Activated T-cell treated with anti-CD3 and anti-CD28 coated beads for 48 hours (primary cell): ENCODE data around the gene ATCAY.

Experiments
- DNase-seq: peaks from one replicate; pipeline ENCODE4 v3.0.0-alpha.2; 2020; ENCODE audit warnings: low read depth

The ATCAY gene, protein sequence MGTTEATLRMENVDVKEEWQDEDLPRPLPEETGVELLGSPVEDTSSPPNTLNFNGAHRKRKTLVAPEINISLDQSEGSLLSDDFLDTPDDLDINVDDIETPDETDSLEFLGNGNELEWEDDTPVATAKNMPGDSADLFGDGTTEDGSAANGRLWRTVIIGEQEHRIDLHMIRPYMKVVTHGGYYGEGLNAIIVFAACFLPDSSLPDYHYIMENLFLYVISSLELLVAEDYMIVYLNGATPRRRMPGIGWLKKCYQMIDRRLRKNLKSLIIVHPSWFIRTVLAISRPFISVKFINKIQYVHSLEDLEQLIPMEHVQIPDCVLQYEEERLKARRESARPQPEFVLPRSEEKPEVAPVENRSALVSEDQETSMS

DNA sequence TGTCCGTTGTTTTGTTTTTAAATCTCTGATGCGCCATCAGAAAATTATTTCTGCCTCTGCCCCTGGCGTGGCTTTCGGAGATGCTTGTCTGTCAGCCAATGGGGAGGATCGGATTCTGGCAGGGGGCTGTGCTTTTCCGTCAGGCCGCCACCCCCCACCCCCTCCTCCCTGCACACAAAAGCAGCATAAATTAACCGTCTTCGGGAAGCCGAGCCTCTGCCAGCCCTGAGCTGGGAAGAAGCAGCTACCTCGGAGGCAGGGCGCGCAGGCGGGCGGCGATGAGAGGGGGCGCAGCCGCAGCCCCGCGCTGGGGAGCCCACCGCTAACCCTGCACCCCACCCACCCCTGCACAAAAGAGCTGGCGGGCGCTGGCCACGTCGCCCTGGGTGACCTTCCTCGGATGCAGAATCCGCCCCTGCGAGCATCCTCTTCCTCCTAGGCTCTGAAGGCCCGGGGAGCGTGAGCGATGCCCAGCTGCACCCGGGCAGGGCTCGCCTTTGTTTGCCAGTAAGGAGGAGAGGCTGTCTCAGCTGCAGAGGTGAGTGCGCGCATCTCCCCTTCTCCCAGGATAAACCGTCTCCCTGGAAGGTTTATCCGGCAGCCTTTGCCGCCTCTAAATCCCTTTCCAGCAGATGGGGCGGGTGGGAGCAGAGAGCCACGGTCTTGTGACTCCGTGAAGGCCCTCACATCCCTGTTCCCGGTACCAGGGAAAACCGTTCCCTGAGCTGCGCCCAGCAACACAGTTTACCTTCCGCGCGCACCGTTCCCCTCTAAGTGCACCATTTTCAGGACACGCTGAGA lies at the start of gene ATCAY:
Gene ATCAY, plus strand, starts transcription at position 215 of the 801 bp plus-strand sequence. CDS start 5,083 bp downstream, outside the sequence.
- DNase-seq, result no peak

DNA sequence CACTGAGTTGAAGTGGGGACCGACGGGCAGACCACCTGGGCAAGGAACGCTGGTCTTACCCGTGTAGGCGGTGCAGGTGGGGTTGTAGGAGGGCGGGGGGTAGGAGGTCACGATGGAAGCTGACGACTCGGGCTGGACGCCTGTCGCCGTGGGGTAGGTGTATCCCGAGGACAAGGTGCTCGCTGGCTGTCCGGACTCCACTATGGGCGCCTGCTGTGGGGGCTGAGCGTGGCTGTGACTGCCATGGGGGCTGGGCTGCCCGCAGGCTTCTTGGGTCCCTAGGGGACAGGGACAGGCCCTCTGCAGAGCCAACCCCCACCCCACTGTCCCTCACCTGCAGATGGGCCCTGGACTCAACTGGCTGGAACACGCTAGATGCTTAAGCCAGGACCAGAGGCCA lies 48.9 kb upstream of the ATCAY start:
- DNase-seq, result no peak

DNA sequence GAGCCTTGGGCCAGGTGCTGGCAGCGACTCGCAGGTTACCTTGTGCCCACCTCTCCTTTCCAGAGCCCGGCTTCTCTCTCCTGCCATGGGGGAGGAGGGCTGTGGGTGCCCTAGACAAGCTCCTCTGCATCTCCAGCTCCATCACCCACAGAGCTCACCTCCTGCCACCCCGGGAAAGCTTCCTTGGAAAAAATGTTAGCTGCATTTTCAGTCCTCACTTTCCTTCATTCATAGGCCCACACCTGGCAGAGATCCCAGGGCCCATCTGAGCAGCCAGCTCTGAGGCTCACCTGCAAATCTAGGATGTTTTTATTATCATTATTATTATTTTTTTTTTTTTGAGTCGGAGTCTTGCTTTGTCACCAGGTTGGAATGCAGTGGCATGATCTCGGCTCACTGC lies 48.5 kb upstream of the ATCAY start:
- DNase-seq, result no peak

DNA sequence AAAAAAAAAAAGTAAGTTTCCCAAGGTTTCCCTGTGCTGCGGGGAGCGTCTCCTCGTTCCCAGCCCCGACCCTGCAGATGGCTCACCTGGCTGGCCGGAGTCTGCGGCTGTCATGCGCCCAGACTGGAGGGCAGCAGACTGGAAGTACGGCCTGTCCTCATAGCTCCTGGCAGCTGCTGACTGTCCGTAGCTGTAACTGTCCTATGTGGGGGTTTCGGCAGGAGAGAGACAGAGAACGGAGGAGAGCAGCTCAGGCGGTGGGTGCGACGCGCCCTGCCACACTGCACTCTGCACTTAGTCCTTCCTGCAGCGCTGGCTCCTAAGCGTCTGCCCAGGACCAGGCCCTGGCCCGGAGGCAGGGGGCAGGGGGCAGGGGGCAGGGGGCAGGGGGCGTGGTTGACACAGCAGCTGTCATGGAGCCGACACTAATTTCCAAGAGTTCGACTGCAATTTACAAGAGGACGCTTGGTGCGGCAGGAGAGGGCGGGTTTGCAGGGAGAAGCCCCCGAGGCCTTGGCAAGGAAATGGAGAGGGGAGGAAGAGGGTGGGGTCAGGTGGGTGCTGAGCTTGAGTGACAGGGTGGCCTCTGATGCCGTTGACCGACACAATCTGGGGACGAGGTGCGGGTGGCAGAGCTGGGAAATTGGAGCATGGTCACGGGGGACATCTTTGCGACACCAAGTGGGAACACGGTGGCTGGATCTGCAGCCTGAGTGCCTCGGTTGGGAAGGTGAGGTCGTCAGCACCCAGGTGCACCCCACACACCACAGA lies 46.7 kb upstream of the ATCAY start:
- DNase-seq, result no peak

DNA sequence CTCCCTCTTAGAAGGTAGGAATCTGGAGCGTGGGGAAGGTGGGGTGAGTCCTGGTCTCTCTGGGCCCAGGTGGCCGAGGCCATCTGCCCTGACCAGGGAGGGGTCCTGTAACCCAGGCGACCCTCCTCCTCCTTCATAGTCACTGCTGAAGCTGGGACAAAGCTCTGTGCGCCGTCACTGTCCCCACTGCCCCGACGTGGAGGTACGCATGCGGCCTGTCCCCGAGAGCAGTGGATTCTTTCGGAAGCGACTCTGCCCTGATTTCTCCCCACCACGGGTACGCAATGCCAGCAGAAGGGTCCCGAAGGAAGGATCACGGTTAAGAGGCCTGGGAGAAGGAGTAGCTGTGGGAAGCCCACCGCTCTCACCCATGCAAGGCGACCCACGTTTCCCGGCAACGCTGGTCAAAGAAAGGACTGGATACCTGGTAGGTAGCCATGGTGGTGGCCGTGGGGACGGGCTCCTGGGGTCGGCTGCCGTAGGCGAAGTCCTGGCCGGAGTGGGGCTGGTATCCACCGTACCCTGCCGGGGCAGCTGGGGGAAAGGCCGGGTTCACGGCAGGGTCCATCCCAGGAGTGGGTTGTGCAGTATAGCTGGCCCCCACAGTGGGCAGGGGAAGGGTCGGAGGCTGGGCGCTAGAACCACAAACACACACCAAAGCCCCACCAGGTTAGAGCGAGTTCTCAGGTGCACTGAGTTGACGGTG lies 46.0 kb upstream of the ATCAY start:
- DNase-seq, result no peak

DNA sequence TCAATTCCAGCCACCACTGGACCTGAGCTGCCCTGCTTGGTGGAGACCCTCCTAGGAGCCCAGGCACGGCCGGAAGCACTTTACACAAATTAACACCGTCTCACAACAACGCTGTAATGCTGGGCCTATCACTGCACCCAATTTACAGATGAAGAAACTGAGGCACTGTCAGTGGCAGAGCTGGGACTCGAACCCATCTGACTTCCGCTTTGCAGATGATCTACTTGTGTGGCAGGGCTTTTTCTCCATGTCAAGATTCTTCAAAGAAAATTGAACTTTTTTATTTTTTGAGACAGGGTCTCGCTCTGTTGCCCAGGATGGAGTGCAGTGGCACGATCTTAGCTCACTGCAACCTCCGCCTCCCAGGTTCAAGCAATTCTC lies 45.4 kb upstream of the ATCAY start:
- no peak for DNase-seq

DNA sequence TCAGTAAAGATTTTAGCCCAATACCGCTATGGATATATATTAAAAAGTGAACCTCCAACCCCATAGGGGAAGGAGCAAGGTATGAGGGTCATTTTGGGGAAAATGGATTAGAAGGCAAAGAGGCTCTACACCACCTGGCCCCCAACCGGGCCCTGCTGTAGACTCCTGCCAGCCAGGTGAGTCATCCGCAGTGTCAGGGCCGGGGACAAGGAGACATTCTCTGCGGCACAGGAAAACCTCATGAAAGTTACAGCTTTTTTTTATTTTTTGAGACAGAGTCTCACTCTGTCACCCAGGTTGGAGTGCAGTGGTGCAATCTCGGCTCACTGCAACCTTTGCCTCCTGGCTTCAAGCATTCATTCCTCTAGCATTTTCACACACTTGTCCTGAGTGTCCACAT lies 43.6 kb upstream of the ATCAY start:
- no peak for DNase-seq

DNA sequence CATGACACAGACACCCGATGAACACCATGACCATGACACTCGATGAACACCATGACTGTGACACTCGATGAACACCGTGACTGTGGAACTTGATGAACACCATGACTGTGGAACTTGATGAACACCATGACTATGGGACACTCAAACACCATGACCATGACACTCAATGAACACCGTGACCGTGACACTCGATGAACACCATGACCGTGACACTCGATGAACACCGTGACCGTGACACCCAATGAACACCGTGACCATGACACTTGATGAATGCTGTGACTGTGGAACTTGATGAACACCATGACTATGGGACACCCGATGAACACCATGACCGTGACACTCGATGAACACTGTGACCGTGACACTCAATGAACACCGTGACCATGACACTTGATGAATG lies 43.2 kb upstream of the ATCAY start:
- DNase-seq, result no peak

DNA sequence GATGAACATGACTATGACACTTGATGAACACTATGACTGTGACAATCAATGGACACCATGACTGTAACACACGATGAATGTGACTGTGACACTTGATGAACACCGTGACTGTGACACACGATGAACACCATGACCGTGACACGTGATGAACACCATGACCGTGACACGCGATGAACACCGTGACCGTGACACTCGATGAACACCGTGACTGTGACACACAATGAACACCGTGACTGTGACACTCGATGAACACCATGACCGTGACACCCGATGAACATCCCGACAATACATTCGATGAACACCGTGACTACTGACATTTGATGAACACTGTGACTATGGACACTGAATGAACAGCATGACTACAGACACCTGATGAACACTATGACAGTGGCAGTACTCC lies 42.6 kb upstream of the ATCAY start:
- no peak for DNase-seq

DNA sequence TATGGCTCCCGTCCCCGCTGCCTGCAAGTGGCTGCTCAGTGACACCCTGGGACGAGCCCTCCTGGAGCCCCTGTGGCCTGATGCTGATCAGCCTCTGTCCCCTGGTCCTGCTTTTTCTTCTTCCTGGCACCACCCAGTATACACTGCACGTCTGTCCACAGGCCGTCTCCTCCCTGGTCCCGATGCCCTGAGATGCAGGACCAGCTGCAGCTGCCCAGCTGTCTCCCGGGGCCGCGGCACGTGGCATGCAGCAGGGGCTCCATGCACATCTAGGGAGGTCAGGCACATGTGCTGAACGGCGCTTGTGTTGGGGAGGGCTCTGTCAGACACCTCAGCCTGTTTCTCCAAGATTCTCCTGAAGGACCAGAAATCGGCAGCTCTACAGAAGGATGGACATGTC lies 41.8 kb upstream of the ATCAY start:
- DNase-seq, result no peak

DNA sequence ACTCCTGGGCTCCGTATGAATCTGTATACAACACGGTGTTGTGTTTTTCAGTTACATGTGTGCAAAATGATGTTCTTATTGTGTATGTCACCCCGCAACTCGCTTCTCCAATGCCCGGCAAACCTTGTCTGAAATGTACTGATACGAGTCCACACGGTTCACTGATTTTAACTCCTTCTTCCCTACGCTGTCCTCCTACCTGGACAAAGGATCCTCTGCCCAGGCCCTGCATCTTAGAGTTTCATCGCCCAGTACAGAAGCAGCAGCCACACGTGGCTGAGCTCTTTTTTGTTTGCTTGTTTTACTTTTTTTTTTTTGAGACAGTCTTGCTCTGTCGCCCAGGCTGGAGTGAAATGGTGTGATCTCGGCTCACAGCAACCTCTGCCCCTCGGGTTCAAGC lies 40.5 kb upstream of the ATCAY start:
- no peak for DNase-seq

DNA sequence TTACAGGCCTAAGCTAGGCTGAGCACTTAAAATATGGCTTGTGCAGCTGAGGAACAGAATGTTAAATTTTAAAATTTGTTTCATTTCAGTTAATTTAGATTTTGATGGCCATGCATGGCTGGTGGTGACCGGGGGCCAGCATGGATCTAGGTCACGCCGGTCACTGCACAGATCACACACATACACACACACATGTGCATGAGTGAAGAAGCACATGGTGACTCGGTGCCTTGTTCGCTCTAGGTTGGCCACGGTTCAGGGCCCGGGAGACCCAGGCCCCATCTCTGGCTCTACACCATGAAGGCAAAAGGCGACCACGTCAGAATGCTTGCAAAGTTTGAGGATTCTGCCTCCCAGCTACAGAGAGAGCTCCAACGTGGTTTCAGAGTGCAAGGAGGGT lies 39.7 kb upstream of the ATCAY start:
- DNase-seq, result no peak

DNA sequence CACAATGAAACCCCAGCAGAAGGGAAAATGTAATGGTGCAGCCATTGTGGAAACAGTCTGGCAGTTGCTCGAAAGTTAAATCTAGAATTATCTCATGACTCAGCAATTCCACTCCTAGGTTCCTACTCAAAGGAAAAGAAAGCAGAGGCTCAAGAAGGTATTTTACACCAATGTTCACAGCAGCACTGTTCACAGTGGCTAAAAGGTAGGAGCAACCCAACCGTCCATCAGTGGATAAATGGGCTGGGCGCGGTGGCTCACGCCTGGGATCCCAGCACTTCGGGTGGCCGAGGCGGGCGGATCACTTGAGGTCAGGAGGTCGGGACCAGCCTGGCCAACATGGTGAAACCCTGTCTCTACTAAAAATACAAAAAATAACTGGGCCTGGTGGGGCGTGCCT lies 37.5 kb upstream of the ATCAY start:
- no peak for DNase-seq

DNA sequence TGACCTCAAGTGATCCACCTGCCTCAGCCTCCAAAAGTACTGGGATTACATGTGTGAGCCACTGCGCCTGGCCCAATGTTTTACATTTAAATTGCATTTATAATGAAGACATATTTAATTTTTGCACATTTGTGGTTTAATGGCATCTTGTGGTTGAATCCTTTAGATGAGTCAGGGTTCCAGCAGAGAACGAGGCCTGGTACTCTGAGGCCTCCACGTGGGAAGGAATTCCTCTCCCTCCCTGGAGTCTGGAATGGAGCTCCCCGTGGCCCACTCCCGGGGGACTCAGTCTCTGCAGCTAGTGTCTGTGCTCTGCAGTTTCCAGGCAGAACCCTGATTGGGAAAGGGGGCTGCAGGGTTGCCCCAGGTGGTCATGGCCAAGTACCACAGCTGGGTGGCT lies 35.9 kb upstream of the ATCAY start:
- no peak for DNase-seq

DNA sequence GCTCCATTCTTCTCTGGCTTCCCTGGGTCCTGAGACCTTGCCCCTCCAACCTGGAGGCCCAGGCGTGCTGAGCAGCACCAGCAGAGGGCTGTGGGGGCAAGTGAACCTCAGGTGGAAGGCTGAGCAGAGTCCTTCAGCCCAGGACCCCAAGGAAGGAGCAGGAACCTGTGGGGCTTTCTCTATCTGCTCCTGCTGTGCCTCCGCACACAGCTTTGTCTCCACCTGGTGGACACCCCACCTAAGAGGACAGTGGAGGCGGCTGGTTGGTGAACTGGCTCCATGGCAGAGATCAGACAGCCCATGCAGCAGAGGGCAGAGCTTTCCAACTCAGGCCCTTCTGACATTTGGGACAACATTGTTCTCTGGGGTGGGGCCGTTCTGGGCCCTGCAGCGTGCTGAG lies 31.4 kb upstream of the ATCAY start:
- peak; percentile 24 for DNase-seq

DNA sequence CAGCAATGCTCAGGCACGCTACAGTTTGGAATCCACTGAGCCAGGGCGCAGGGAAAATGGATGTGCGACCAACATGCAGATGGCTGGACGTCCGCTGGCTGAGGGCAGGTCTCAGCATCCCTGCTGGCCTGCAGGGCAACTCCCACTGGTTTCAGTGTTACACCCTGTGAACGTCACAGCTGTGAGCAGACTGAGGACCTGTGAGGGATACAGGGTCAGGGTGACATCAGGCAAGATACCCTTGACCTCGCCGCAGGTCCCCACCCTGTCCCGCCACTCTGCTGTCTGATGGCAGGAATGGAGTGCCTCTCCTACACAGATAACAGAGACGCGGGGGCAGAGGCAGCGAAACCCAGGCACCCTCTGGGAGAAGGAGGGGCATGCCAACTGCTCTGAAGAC lies 30.7 kb upstream of the ATCAY start:
- no peak for DNase-seq

DNA sequence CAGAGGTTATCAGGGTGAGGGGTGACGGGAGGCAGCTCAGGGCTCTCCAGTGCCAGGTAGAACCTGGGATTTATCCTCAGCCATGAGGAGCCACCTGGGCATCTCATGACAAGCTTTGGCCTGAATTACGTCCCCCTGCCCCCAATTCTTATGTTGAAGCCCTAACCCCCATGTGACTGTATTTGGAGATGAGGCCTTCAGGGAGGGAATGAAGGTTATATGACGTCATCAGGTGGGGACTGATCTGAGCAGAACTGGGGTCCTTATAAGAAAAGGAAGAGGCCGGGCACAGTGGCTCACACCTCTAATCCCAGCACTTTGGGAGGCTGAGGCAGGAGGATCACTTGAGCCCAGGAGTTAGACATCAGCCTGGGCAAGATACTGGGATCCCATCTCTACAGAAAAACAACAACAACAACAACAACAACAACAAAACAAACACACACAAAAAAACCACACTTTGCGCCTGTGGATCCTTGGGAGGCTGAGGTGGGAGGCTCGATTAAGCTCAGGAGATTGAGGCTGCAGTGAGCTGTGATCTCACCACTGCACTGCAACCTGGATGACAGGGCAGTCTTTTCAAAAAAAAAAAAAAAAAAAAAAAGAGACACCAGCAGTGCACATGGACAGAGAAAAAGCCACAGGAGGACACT lies 30.0 kb upstream of the ATCAY start:
- no peak for DNase-seq

DNA sequence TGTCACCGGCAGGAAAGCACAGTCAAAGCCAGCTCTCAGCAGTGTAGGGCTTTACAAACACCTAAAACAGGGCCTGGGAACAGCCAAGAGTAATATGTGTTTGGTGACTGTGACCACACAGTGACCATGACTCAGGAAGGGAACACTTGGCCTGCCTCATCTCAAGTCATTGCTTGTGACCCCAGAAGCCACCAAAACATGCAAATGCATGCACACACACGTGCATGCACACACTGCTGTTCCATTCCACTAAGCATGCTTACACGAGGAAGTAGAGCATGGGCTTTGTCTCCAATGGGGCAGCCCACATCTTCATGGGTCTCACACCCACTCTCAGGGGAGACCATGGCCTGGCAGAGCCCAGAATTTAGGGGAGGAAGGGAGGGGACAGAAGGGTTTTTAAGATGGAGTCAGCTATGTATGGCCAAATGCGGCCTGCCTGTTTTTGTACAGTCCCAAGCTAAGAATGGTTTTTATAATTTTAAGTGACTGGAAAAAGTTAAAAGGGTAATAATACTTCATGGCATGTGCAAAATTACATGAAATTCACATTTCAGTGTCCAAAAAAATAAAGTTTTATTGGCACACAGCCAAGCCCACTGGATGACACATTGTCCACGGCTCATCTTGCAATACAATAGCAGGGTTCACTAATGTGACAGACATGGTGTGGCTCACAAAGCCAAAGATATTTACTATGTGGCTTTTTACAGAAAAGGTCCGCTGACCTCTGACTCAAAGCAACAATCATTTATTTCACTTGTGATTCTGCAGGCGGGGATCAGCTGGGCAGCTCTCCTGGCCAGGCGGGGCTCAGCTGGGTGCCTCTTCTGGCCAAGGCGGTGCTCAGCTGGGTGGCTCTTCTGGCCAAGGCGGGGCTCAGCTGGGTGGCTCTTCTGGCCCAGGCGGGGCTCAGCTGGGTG lies 29.0 kb upstream of the ATCAY start:
- no peak for DNase-seq

DNA sequence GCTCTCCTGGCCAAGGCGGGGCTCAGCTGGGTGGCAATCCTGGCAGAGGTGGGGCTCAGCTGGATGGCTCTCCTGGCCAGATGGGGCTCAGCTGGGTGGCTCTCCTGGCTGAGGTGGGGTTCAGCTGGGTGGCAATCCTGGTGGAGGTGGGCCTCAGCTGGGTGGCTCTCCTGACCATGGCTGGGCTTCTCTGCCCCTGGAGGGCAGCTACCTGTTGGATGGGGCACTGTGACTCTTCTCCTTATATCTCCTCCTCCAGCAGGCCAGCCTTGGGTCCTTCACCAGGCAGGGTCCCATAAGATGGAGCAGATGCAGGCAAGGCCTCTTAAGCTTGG lies 28.3 kb upstream of the ATCAY start:
- DNase-seq, result no peak

DNA sequence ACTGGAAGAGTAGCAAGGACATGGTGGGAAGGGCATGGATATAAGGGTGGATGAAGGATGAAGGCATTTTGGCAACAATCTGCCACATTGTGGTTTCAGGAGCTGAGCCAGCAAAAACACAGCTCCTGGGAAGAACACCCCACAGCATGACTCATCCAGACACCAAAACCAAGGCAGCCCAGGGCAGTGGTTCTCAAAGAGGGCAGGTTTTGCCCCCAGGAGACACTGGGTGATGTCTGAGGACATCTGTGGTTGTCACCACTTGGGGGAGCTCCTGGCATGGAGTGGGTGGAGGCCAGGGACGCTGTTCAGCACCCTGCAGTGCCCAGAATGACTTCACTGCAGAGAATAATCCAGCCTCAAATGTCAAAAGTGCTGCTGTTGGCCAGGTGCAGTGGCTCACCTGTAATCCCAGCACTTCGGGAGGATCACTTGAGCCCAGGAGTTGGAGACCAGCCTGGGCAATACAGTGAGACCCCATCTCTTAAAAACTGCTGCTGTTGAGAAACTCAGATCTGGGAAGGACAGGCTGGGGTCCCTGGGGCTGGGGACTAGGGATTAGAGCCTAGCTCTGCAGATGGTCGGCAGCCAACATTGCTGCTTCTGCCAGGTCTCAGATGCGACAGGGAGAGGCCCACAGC lies 27.8 kb upstream of the ATCAY start:
- DNase-seq, result no peak
